HepG2 (cell line): ENCODE measurements around the gene APOC4. TPM values are rescaled to one million over a fixed set of nuclear protein-coding genes. Genes with fewer than 3 reads are reported as not detected.
A peak's percentile ranks its signal among the peaks of the same experiment; 100 is the strongest.

Source experiments
- ATM ChIP-seq: fragments of 450-650 bp; IDR thresholded peaks from 2 replicates; pipeline ENCODE4 v1.7.1; 2017; ENCODE audit warnings: mild to moderate bottlenecking, borderline replicate concordance
- CHD2 ChIP-seq: IDR thresholded peaks from 2 replicates; pipeline ENCODE4 v1.6.1; 2011; ENCODE audit warnings: low read depth, low read length, improper control_type of control experiment
- EEA1 ChIP-seq: sonication (generic); formaldehyde crosslinking; IDR thresholded peaks from 2 replicates; pipeline ENCODE4 v1.5.1; 2020; ENCODE audit warnings: mild to moderate bottlenecking, missing genetic modification reagents, borderline replicate concordance
- ELF4 ChIP-seq: sonication (generic); formaldehyde crosslinking; IDR thresholded peaks from 2 replicates; pipeline ENCODE4 v1.5.0; 2020; ENCODE audit warnings: missing genetic modification reagents, mild to moderate bottlenecking, moderate library complexity, borderline replicate concordance
- FOXK2 ChIP-seq: fragments of 450-650 bp; IDR thresholded peaks from 2 replicates; pipeline ENCODE4 v1.6.1; 2016
- MIXL1 ChIP-seq: IDR thresholded peaks from 2 replicates; pipeline ENCODE4 v1.6.1; 2016
- MXD4 ChIP-seq: IDR thresholded peaks from 2 replicates; pipeline ENCODE4 v1.6.1; 2016; ENCODE audit warnings: mild to moderate bottlenecking, missing biosample characterization, missing genetic modification reagents
- NR2C2 ChIP-seq: sonication (generic); formaldehyde crosslinking; IDR thresholded peaks from 2 replicates; pipeline ENCODE4 v1.4.0; 2020; ENCODE audit warnings: missing genetic modification reagents, mild to moderate bottlenecking, moderate library complexity, borderline replicate concordance
- PRMT3 ChIP-seq: sonication (generic); formaldehyde crosslinking; IDR thresholded peaks from 2 replicates; pipeline ENCODE4 v1.8.1; 2022; ENCODE audit warnings: low read depth, mild to moderate bottlenecking, moderate library complexity, missing genetic modification reagents, borderline replicate concordance
- RFX3 ChIP-seq: IDR thresholded peaks from 2 replicates; pipeline ENCODE4 v1.6.1; 2016; ENCODE audit warnings: missing biosample characterization, missing genetic modification reagents
- SIX1 ChIP-seq: sonication (generic); formaldehyde crosslinking; IDR thresholded peaks from 2 replicates; pipeline ENCODE4 v1.4.0; 2020; ENCODE audit warnings: missing genetic modification reagents, borderline replicate concordance
- TAF1 ChIP-seq: sonication (generic); formaldehyde crosslinking; IDR thresholded peaks from 2 replicates; pipeline ENCODE4 v1.4.0; 2020; ENCODE audit warnings: missing genetic modification reagents
- ZFP62 ChIP-seq: sonication (generic); formaldehyde crosslinking; IDR thresholded peaks from 2 replicates; pipeline ENCODE4 v1.4.0; 2020; ENCODE audit warnings: missing genetic modification reagents
- ZKSCAN8 ChIP-seq: IDR thresholded peaks from 2 replicates; pipeline ENCODE4 v1.6.1; 2016; ENCODE audit warnings: borderline replicate concordance, missing genetic modification reagents, missing compliant biosample characterization
- ZNF12 ChIP-seq: sonication (generic); formaldehyde crosslinking; IDR thresholded peaks from 2 replicates; pipeline ENCODE4 v1.5.0; 2020; ENCODE audit warnings: missing genetic modification reagents
- ZNF296 ChIP-seq: sonication (generic); formaldehyde crosslinking; conservative IDR thresholded peaks from 2 replicates; pipeline ENCODE4 v1.5.0; 2020; ENCODE audit warnings: mild to moderate bottlenecking, missing genetic modification reagents
- ZNF34 ChIP-seq: sonication (generic); formaldehyde crosslinking; IDR thresholded peaks from 2 replicates; pipeline ENCODE4 v1.4.0; 2020; ENCODE audit warnings: mild to moderate bottlenecking, missing genetic modification reagents, borderline replicate concordance
- ZNF431 ChIP-seq: sonication (generic); formaldehyde crosslinking; IDR thresholded peaks from 2 replicates; pipeline ENCODE4 v1.9.0; 2022; ENCODE audit warnings: missing genetic modification reagents, low read depth, mild to moderate bottlenecking, borderline replicate concordance
- ZNF484 ChIP-seq: sonication (generic); formaldehyde crosslinking; IDR thresholded peaks from 2 replicates; pipeline ENCODE4 v1.5.1; 2020; ENCODE audit warnings: mild to moderate bottlenecking, low read depth, missing genetic modification reagents, borderline replicate concordance
- ZNF652 ChIP-seq: IDR thresholded peaks from 2 replicates; pipeline ENCODE4 v1.6.1; 2016; ENCODE audit warnings: low read depth, borderline replicate concordance
- ZNF660 ChIP-seq: sonication (generic); formaldehyde crosslinking; IDR thresholded peaks from 2 replicates; pipeline ENCODE4 v1.5.1; 2020; ENCODE audit warnings: mild to moderate bottlenecking, low read depth, missing genetic modification reagents, borderline replicate concordance
- ZNF7 ChIP-seq: IDR thresholded peaks from 2 replicates; pipeline ENCODE4 v1.6.1; 2016; ENCODE audit warnings: missing biosample characterization, missing genetic modification reagents
- polyA plus RNA-seq, 8 experiments: library from polyadenylated mRNA; depleted of rRNA in 3 of 8; stranded (reverse) in 7 of 8; unstranded in 1 of 8; fragments of >200 nt; fragmentation: Illumina TruSeq in 4 of 8; extraction: Trizol in 4 of 8; gene quantifications; 2 replicates each; pipeline versions ENCODE4 v1.2.1 to v1.2.3, GENCODE V29; 2011 to 2016; ENCODE audit warnings: low read depth in 4 of 8, missing spikeins in 1 of 8, mixed read lengths in 1 of 8; ENCODE audit not compliant: insufficient read depth in 1 of 8
- total RNA-seq, 5 experiments: library from RNA; depleted of rRNA; stranded (reverse); fragments of >200 nt; fragmentation: Illumina TruSeq; extraction: Trizol; gene quantifications; 2 replicates each; pipeline ENCODE4 v1.2.3, GENCODE V29; 2016; ENCODE audit warnings: low read depth in 1 of 5

Gene APOC4
- total and polyA plus RNA-seq, 2 of the 13 experiments (the other 11 are each of a cell fraction or from before 2014, with no cell fraction given): 0.46 TPM; not detected in 1

- no peak for TF ChIP-seq FOXK2
- peak; percentile 43; the same call in 1 of the 2 replicates for TF ChIP-seq PRMT3 (CRISPR knock-in tag)
- 0 out of 2 replicates have a peak, but pooled peaks have one; percentile 63 for TF ChIP-seq ZNF34
- no peak for TF ChIP-seq ELF4 (CRISPR knock-in tag)
- peak; percentile 29; the same call in 1 of the 2 replicates for TF ChIP-seq ZNF652 (CRISPR knock-in tag)
- 0 out of 2 replicates have a peak, but pooled peaks have one; percentile 36 for TF ChIP-seq MXD4 (CRISPR knock-in tag)
- no peak for TF ChIP-seq RFX3 (CRISPR knock-in tag)
- TF ChIP-seq CHD2: peak; percentile 67
- no peak for TF ChIP-seq ZNF484
- TF ChIP-seq ZNF660 (CRISPR knock-in tag): no peak
- no peak for TF ChIP-seq ZNF7
- peak; percentile 9 for TF ChIP-seq SIX1
- no peak for TF ChIP-seq ZKSCAN8 (CRISPR knock-in tag)
- TF ChIP-seq EEA1 (CRISPR knock-in tag): 0 out of 2 replicates have a peak, but pooled peaks have one; percentile 37
- TF ChIP-seq ZFP62 (CRISPR knock-in tag): no peak
- TF ChIP-seq TAF1: no peak
- no peak for TF ChIP-seq ATM
- peak; percentile 85; the same call in 1 of the 2 replicates for TF ChIP-seq NR2C2 (CRISPR knock-in tag)
- peak; percentile 81; the same call in 1 of the 2 replicates for TF ChIP-seq MIXL1 (CRISPR knock-in tag)
- no peak for TF ChIP-seq ZNF12
- no peak for TF ChIP-seq ZNF296 (CRISPR knock-in tag)
- TF ChIP-seq ZNF431: no peak
These were observed 38.2 kb upstream of the APOC4 start (continued) for GRCh38 chr19:44903602-44904425.
